NCI-H2196 (cell line): ENCODE results near the gene DNAJB4.
"Not testable (repeated sequence)": the region's sequence is repeated elsewhere in the genome, so short reads cannot be mapped to it uniquely, and the experiment has no call there.

ENCODE experiments used
- DNase-seq: peaks from one replicate; lab custom pipeline; 2025; ENCODE audit not compliant: unreplicated experiment; lab: John Stamatoyannopoulos, UW

DNAJB4 gene

GRCh38 chr1:78061825-78062523 lies 57.2 kb downstream of the DNAJB4 start:
- no peak for DNase-seq

DNA sequence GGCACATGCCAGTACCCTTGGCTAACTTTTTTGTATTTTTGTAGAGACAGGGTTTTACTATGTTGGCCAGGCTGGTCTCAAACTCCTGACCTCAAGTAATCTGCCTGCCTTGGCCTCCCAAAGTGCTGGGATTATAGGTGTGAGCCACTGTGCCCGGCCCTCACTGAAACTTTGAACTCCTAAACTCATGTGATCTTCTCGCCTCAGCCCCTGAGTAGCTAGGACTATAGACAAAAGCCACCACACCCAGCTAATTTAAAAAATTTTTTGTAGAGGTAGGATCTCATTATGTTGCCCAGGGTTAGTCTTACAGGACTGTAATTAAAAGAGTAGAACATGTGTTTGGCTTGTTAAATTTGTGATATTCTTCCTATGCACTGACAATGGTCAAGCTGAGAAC lies 60.1 kb downstream of the DNAJB4 start:
- not testable (repeated sequence) for DNase-seq
